H1 (cell line): ENCODE data around the gene ADAMTS4. TPM values are rescaled to one million over a fixed set of nuclear protein-coding genes. Genes with fewer than 3 reads are reported as not detected.

ENCODE experiments used
- CTCF ChIA-PET: fragments of 300-600 bp; sonication (Branson Sonifier 250); formaldehyde crosslinking; loops from one replicate; lab custom pipeline; 2021; ENCODE audit not compliant: partially characterized antibody; lab: Charles Lee
- POLR2A ChIA-PET: fragments of 300-600 bp; sonication (Branson Sonifier 250); formaldehyde crosslinking; loops from one replicate; lab custom pipeline; 2021; ENCODE audit warnings: inconsistent platforms; ENCODE audit not compliant: partially characterized antibody; lab: Charles Lee
- DNase-seq, 2 experiments: peaks; one replicate each; pipeline versions ENCODE4 v3.0.0 to v3.0.0-alpha.2; 2010 to 2022; ENCODE audit warnings: low spot score in 2 of 2, low read depth in 1 of 2, mixed read lengths in 1 of 2
- FAIRE-seq: peaks from 2 replicates; lab custom pipeline; 2011; peaks lifted over from hg19 to GRCh38; lab: Jason Lieb, UNC
- H2AFZ ChIP-seq: 2 replicates; pipeline ENCODE4 v1.8.1; 2012; ENCODE audit warnings: low read length, inconsistent platforms
- H2AK5ac ChIP-seq: 2 replicates; pipeline ENCODE4 v1.6.1; 2013; ENCODE audit warnings: low read depth, low read length
- H2BK120ac ChIP-seq: replicated peaks from 2 replicates; pipeline ENCODE3; 2013; ENCODE audit warnings: low read depth, low read length, inconsistent platforms
- H2BK12ac ChIP-seq: 2 replicates; pipeline ENCODE4 v1.6.1; 2013; ENCODE audit warnings: low read depth, low read length
- H2BK15ac ChIP-seq: 2 replicates; pipeline ENCODE4 v1.6.1; 2013; ENCODE audit warnings: low read length
- H2BK20ac ChIP-seq: 2 replicates; pipeline ENCODE4 v1.6.1; 2013; ENCODE audit warnings: low read length
- H2BK5ac ChIP-seq: 2 replicates; pipeline ENCODE4 v1.6.1; 2013; ENCODE audit warnings: low read depth, low read length
- H3K14ac ChIP-seq: 2 replicates; pipeline ENCODE4 v1.6.1; 2013; ENCODE audit warnings: inconsistent platforms; ENCODE audit not compliant: insufficient read length
- H3K18ac ChIP-seq: 2 replicates; pipeline ENCODE4 v1.6.1; 2013; ENCODE audit warnings: low read length; ENCODE audit errors: extremely low read depth
- H3K23ac ChIP-seq: 2 replicates; pipeline ENCODE4 v1.6.1; 2013; ENCODE audit warnings: inconsistent platforms; ENCODE audit not compliant: insufficient read length
- H3K23me2 ChIP-seq: 2 replicates; pipeline ENCODE4 v1.6.1; 2013; ENCODE audit warnings: low read depth, low read length
- H3K27ac ChIP-seq: 2 replicates; pipeline ENCODE4 v1.6.1; 2011; ENCODE audit warnings: low read depth, low read length, inconsistent platforms
- H3K27me3 ChIP-seq, 4 experiments: replicated peaks in 1 of 4; 1 replicate in 1 of 4; 2 replicates in 3 of 4; pipeline versions ENCODE4 v1.6.1 to v1.8.1; 2011 to 2013; ENCODE audit warnings: low read length in 3 of 4, mild to moderate bottlenecking in 3 of 4, inconsistent platforms in 2 of 4, mixed read lengths in 2 of 4, moderate library complexity in 1 of 4; ENCODE audit not compliant: control insufficient read depth in 3 of 4, insufficient read depth in 3 of 4; ENCODE audit errors: extremely low read depth in 1 of 4
- H3K36me3 ChIP-seq, 4 experiments: 2 replicates each; pipeline versions ENCODE4 v1.6.1 to v1.8.1; 2011 to 2013; ENCODE audit warnings: mild to moderate bottlenecking in 4 of 4, low read length in 3 of 4, moderate library complexity in 2 of 4, control low read depth in 1 of 4, inconsistent platforms in 1 of 4; ENCODE audit not compliant: insufficient read depth in 4 of 4, control insufficient read depth in 2 of 4
- H3K4ac ChIP-seq: replicated peaks from 2 replicates; pipeline ENCODE3; 2013; ENCODE audit warnings: low read length, low read depth, mixed read lengths, inconsistent platforms; ENCODE audit not compliant: insufficient read length
- H3K4me1 ChIP-seq, 4 experiments: replicated peaks in 1 of 4; 1 replicate in 1 of 4; 2 replicates in 3 of 4; pipeline versions ENCODE4 v1.6.1 to v1.8.1; 2011 to 2013; ENCODE audit warnings: low read length in 3 of 4, inconsistent platforms in 2 of 4, mixed read lengths in 1 of 4; ENCODE audit not compliant: insufficient read depth in 4 of 4, control insufficient read depth in 3 of 4
- H3K4me2 ChIP-seq, 2 experiments: 2 replicates each; pipeline versions ENCODE4 v1.6.1 to v1.8.1; 2011 to 2013; ENCODE audit warnings: low read depth in 2 of 2, low read length in 2 of 2, control low read depth in 1 of 2, inconsistent platforms in 1 of 2, mild to moderate bottlenecking in 1 of 2; ENCODE audit not compliant: insufficient read depth in 1 of 2
- H3K4me3 ChIP-seq, 4 experiments: fragments of 200-600, 300-600 bp in 1 of 4; sonication (generic), shearing (Covaris generic), sonication (Bioruptor Twin) in 1 of 4; 2 replicates each; pipeline versions ENCODE4 v1.5.1 to v1.8.1; 2011 to 2016; ENCODE audit warnings: low read length in 4 of 4, low read depth in 3 of 4, control low read depth in 2 of 4, inconsistent platforms in 2 of 4, mild to moderate bottlenecking in 2 of 4, mixed read lengths in 1 of 4, moderate library complexity in 1 of 4; ENCODE audit not compliant: insufficient read depth in 2 of 4; ENCODE audit errors: extremely low read depth in 1 of 4
- H3K56ac ChIP-seq: replicated peaks from 2 replicates; pipeline ENCODE3; 2013; ENCODE audit warnings: low read depth, mild to moderate bottlenecking, mixed read lengths, low read length, inconsistent platforms; ENCODE audit not compliant: insufficient read length
- H3K79me1 ChIP-seq: 2 replicates; pipeline ENCODE4 v1.6.1; 2013; ENCODE audit warnings: low read depth, low read length, control low read depth
- H3K79me2 ChIP-seq, 2 experiments: 2 replicates each; pipeline versions ENCODE4 v1.6.1 to v1.8.1; 2012 to 2013; ENCODE audit warnings: low read length in 2 of 2, mild to moderate bottlenecking in 2 of 2, inconsistent platforms in 1 of 2; ENCODE audit not compliant: insufficient read depth in 2 of 2, control insufficient read depth in 1 of 2
- H3K9ac ChIP-seq, 4 experiments: replicated peaks in 1 of 4; 1 replicate in 1 of 4; 2 replicates in 3 of 4; pipeline versions ENCODE4 v1.6.1 to v1.8.1; 2011 to 2013; ENCODE audit warnings: low read depth in 3 of 4, low read length in 3 of 4, control low read depth in 2 of 4, mild to moderate bottlenecking in 2 of 4, moderate library complexity in 2 of 4, inconsistent platforms in 1 of 4; ENCODE audit errors: extremely low read depth in 1 of 4
- H3K9me3 ChIP-seq, 2 experiments: 2 replicates each; pipeline versions ENCODE4 v1.6.1 to v1.8.1; 2012 to 2013; ENCODE audit warnings: mild to moderate bottlenecking in 2 of 2, moderate library complexity in 2 of 2, control low read depth in 1 of 2, inconsistent platforms in 1 of 2, low read depth in 1 of 2, low read length in 1 of 2, mixed read lengths in 1 of 2; ENCODE audit not compliant: insufficient read depth in 2 of 2
- H4K20me1 ChIP-seq, 2 experiments: replicated peaks in 1 of 2; 2 replicates each; pipeline versions ENCODE3 to v1.8.1; 2011 to 2013; ENCODE audit warnings: inconsistent platforms in 2 of 2, low read length in 2 of 2, mild to moderate bottlenecking in 1 of 2; ENCODE audit not compliant: insufficient read depth in 2 of 2, control insufficient read depth in 1 of 2
- H4K5ac ChIP-seq: 2 replicates; pipeline ENCODE4 v1.6.1; 2013; ENCODE audit warnings: low read length, low read depth, mixed read lengths, inconsistent platforms; ENCODE audit not compliant: insufficient read length
- H4K8ac ChIP-seq: 2 replicates; pipeline ENCODE4 v1.8.0; 2013; ENCODE audit warnings: mild to moderate bottlenecking, moderate library complexity, low read length, inconsistent platforms; ENCODE audit not compliant: insufficient read depth; ENCODE audit errors: extremely low read depth
- H4K91ac ChIP-seq: replicated peaks from 2 replicates; pipeline ENCODE3; 2013; ENCODE audit warnings: low read length, mixed read lengths, inconsistent platforms; ENCODE audit not compliant: insufficient read length
- ATF2 ChIP-seq: IDR thresholded peaks from 2 replicates; pipeline ENCODE4 v1.6.1; 2012; ENCODE audit warnings: low read length, inconsistent platforms
- BACH1 ChIP-seq: IDR thresholded peaks from 2 replicates; pipeline ENCODE4 v1.6.1; 2012; ENCODE audit warnings: low read length, improper control_type of control experiment
- EP300 ChIP-seq, 2 experiments: IDR thresholded peaks; 1 replicate in 1 of 2; 2 replicates in 1 of 2; pipeline ENCODE4 v1.6.1; 2011 to 2012; ENCODE audit warnings: low read depth in 2 of 2, low read length in 2 of 2, mild to moderate bottlenecking in 2 of 2, borderline replicate concordance in 1 of 2, inconsistent platforms in 1 of 2, moderate library complexity in 1 of 2
- HDAC6 ChIP-seq: IDR thresholded peaks from one replicate; pipeline ENCODE4 v1.7.1; 2012; ENCODE audit warnings: low read depth, mild to moderate bottlenecking, inconsistent platforms, low read length, moderate library complexity
- JUND ChIP-seq: IDR thresholded peaks from 2 replicates; pipeline ENCODE4 v1.6.1; 2011; ENCODE audit warnings: mild to moderate bottlenecking, improper control_type of control experiment, low read length
- NANOG ChIP-seq: IDR thresholded peaks from 2 replicates; pipeline ENCODE4 v1.6.1; 2011; ENCODE audit warnings: low read length, low read depth, mild to moderate bottlenecking, inconsistent platforms; ENCODE audit not compliant: insufficient read depth, poor library complexity, severe bottlenecking
- PHF8 ChIP-seq: fragments of 200-600 bp; sonication (generic); conservative IDR thresholded peaks from 2 replicates; pipeline ENCODE4 v1.7.1; 2012; ENCODE audit warnings: low read depth, mild to moderate bottlenecking, inconsistent platforms, low read length, moderate library complexity
- SRF ChIP-seq: IDR thresholded peaks from 2 replicates; pipeline ENCODE4 v1.6.1; 2011; ENCODE audit warnings: mild to moderate bottlenecking, low read depth, low read length, moderate library complexity
- ZNF274 ChIP-seq: IDR thresholded peaks from 2 replicates; pipeline ENCODE4 v1.7.0; 2012; ENCODE audit warnings: low read length, borderline replicate concordance; ENCODE audit errors: extremely low read depth
- WGBS, 2 experiments: shearing (Covaris generic) in 1 of 2; methylation state at CpG; one replicate each; pipeline versions ENCODE4 v1.1.6 to v1.1.7; 2013 to 2015; ENCODE audit warnings: low lambda C conversion rate in 2 of 2, mixed read lengths in 2 of 2, inconsistent platforms in 1 of 2, low coverage in 1 of 2, missing lambda C conversion rate in 1 of 2; ENCODE audit not compliant: insufficient replicate concordance in 2 of 2, insufficient coverage in 1 of 2, insufficient read length in 1 of 2; ENCODE audit errors: extremely low coverage in 1 of 2, missing lambda C conversion rate in 1 of 2; 5-methylcytosine and 5-hydroxymethylcytosine counted together
- polyA plus RNA-seq, 7 experiments: library from polyadenylated mRNA; depleted of rRNA in 3 of 7; stranded (reverse) in 5 of 7; unstranded in 2 of 7; fragments of >200 nt in 5 of 7; fragments of 200-250 nt in 2 of 7; gene quantifications; 1 replicate in 5 of 7; 2 replicates in 1 of 7; 4 replicates in 1 of 7; pipeline versions ENCODE4 v1.2.1 to v1.2.3, GENCODE V29; 2011 to 2013; ENCODE audit warnings: missing spikeins in 2 of 7, mixed read lengths in 2 of 7
- total RNA-seq: library from RNA; stranded (reverse); fragmentation: NEBNext Ultra II Directional; extraction: Animal tissue kit (Norgen Biotek cat#: 25700); gene quantifications from 2 replicates; pipeline ENCODE4 v1.2.1, GENCODE V29; 2021

The ADAMTS4 gene
- total and polyA plus RNA-seq, 2 of the 8 experiments (the other 6 are each of a cell fraction or from before 2014, with no cell fraction given), result 4.6 to 7.2 TPM

GRCh38 chr1:161198194-161198896 is 509 bp downstream of the ADAMTS4 start:
- H2BK15ac ChIP-seq, result peak overlapping the region; percentile 97; the same call in 1 of the 2 replicates
- H3K36me3 ChIP-seq, result peaks cover 0 to 3% (median 3%) of the 10 kb centered on the region in 4 experiments; a peak in 4 of 8 replicates
- H3K4me3 ChIP-seq, result peak overlapping the region; percentile 13 to 51 (median 44); a peak in 7 of 8 replicates
- peak overlapping the region; percentile 90 for H3K18ac ChIP-seq
- H3K27ac ChIP-seq, result peak overlapping the region; percentile 9; the same call in 1 of the 2 replicates
- H4K5ac ChIP-seq, result peak overlapping the region; percentile 49
- H3K9me3 ChIP-seq, result no peaks in the 10 kb centered on the region
- peaks cover 0 to 12% of the 10 kb centered on the region in 2 experiments; a peak in 2 of 4 replicates for H3K79me2 ChIP-seq
- H3K9ac ChIP-seq, result peak overlapping the region in 2 of 4 experiments; percentile 31 to 47; a peak in 4 of 7 replicates
- H3K23ac ChIP-seq, result no peak overlapping the region
- 20% methylated on average over 20 of the region's 20 CpGs; no CpG with 5 or more reads in 1 of the 2 experiments for WGBS, 2 experiments
- H2BK120ac ChIP-seq, result no peak overlapping the region
- peaks cover 7% of the 10 kb centered on the region; the same call in 1 of the 2 replicates for H3K79me1 ChIP-seq
- H3K23me2 ChIP-seq, result peaks cover 13% of the 10 kb centered on the region
- H3K4me1 ChIP-seq, result peaks cover 23 to 54% (median 48%) of the 10 kb centered on the region in 4 experiments
- ChIA-PET POLR2A (interaction anchor here (0.6 to 3.0 kb wide), 16 partner anchors 8 to 211 kb away, joined by 3 to 13 read pairs (median 4); partner anchors contain the start of genes APOA2, B4GALT3, DEDD and PPOX), CTCF (interaction anchor here (0.7 to 17.6 kb wide), 16 partner anchors 9 to 184 kb away, joined by 3 to 427 read pairs (median 4); partner anchors contain the start of genes APOA2, B4GALT3, FCER1G and PCP4L1)
- H4K91ac ChIP-seq, result peak overlapping the region; percentile 84
- DNase-seq (peak in 1 of 2 experiments; percentile 78), FAIRE-seq (no peak)
- peak overlapping the region; percentile 43 for H3K56ac ChIP-seq
- peak overlapping the region; percentile 67 to 80 for H3K4me2 ChIP-seq
- no peak overlapping the region for H3K14ac ChIP-seq
- no peaks in the 10 kb centered on the region for H4K20me1 ChIP-seq
- H3K27me3 ChIP-seq, result no peaks in the 10 kb centered on the region
- H2AFZ ChIP-seq, result no peak overlapping the region
- peak overlapping the region; percentile 75; the same call in 1 of the 2 replicates for H2BK5ac ChIP-seq
- peak overlapping the region; percentile 86; the same call in 1 of the 2 replicates for H2BK12ac ChIP-seq
- peak overlapping the region; percentile 6; the same call in 1 of the 2 replicates for H2BK20ac ChIP-seq
- peak overlapping the region; percentile 38 for H3K4ac ChIP-seq
- peak overlapping the region; percentile 89 for H2AK5ac ChIP-seq
- peak overlapping the region; percentile 22; the same call in 1 of the 2 replicates for H4K8ac ChIP-seq
- TF ChIP-seq PHF8 (no peak), BACH1 (no peak), ATF2 (no peak), SRF (no peak), JUND (no peak), EP300 (IDR thresholded peaks at IDR 0.05; ENCODE audit: borderline replicate concordance in 1 of 2, low read depth in 2 of 2, low read length in 2 of 2) (no peak), HDAC6 (no peak), ZNF274 (no peak), NANOG (no peak)
